Activated CD8-positive, alpha-beta memory T cell treated with anti-CD3 and anti-CD28 coated beads for 1 hour (primary cell): ENCODE data around the gene POLR1C.
"Not testable (repeated sequence)": the region's sequence is repeated elsewhere in the genome, so short reads cannot be mapped to it uniquely, and the experiment has no call there.

Source experiments
- DNase-seq, 2 donors: peaks; one replicate each; pipeline ENCODE4 v3.0.0-alpha.2; 2020; ENCODE audit warnings: low read depth in 1 of 2; ENCODE audit errors: extremely low read depth in 1 of 2

The POLR1C gene

GRCh38 chr6:43557620-43558019, 40.7 kb downstream of the POLR1C start:
- DNase-seq, result not testable (repeated sequence)

DNA sequence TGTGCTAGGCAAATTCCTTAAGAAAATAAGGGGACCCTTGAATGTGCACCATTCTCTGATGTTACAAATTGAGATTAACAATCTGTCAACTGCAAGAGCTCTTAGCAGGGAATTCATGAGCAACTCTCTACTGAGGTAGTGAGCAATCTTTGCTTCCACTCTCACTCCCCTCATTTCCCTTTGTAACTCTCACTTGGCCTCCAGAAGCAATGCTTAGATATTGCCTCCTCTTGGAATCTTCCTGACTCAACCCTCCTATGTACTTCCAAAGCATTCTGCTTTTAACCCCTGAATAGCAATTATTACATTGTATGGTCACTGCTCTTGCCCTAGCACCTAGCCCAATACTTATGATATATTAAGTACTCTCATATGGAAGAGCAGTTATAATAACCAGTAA, 42.4 kb downstream of the POLR1C start:
- DNase-seq, result no peak

DNA sequence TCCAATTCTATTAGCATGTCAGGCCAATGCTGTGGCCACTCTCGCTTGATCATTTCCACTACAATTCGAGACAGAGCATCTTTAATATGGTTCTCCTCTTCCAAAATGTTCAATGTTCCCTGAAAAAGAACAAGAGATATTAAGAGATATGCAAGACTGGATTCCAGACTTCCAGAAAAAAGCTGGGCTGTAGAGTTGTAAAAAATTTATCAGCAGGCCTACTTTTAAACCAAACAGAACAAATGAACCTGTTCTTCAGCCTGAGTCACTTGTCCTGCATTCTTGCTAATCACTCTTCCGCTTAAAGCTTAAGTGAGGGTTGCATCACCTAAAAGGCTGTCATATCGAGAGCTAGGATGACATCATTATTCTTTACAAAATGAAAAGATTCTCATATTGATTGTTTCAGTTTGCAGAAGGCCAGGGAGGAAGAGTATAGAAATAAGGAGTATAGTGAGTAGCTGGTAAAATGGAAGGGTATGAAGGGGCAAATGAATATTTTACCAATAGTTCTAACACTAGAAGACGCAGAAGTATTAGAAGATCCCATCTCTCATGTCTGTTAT, 54.1 kb downstream of the POLR1C start:
- no peak for DNase-seq
